ENCODE data around the gene RPS16. TPM values are rescaled to one million over a fixed set of nuclear protein-coding genes. Genes with fewer than 3 reads are reported as not detected.

Gene RPS16
- total and polyA plus RNA-seq, 9 of the 15 experiments (the other 6 are each of a cell fraction or from before 2014, with no cell fraction given): 82.6 to 3,671 (median 2,204) TPM

GRCh38 chr19:39402346-39403300 is 33.1 kb downstream of the RPS16 start (continued):
- no peak for TF ChIP-seq ZBTB49 (CRISPR knock-in tag; IDR thresholded peaks at IDR 0.05; ENCODE audit: borderline replicate concordance)
- TF ChIP-seq ID3 (CRISPR knock-in tag; IDR thresholded peaks at IDR 0.05): no peak
- TF ChIP-seq ID3 (tag; IDR thresholded peaks at IDR 0.05): peak; percentile 92
- TF ChIP-seq STAT5A (IDR thresholded peaks at IDR 0.05; ENCODE audit: borderline replicate concordance, low read length): 0 out of 2 replicates have a peak, but pooled peaks have one; percentile 13
- TF ChIP-seq JUN (IDR thresholded peaks at IDR 0.05; ENCODE audit: borderline replicate concordance, low read depth, low read length): peak; percentile 39; the same call in 1 of the 2 replicates
- no peak; the same call in 1 of the 2 replicates for TF ChIP-seq JUN (CRISPR knock-in tag; IDR thresholded peaks at IDR 0.05; ENCODE audit: borderline replicate concordance)
- peak; percentile 92 for TF ChIP-seq MEF2D (tag; conservative IDR thresholded peaks at IDR 0.05; ENCODE audit: low read depth)
- TF ChIP-seq ZNF165 (CRISPR knock-in tag; IDR thresholded peaks at IDR 0.05; ENCODE audit: borderline replicate concordance): peak; percentile 24; the same call in 1 of the 2 replicates
- TF ChIP-seq HDAC3 (IDR thresholded peaks at IDR 0.05; ENCODE audit: borderline replicate concordance, partially characterized antibody): peak; percentile 58
- peak; percentile 74; the same call in 1 of the 2 replicates for TF ChIP-seq RBM14 (IDR thresholded peaks at IDR 0.05; ENCODE audit: borderline replicate concordance, insufficient read depth, low read depth, low read length)
- TF ChIP-seq TFAP4 (CRISPR knock-in tag; IDR thresholded peaks at IDR 0.05; ENCODE audit: borderline replicate concordance): peak; percentile 86
- no peak for TF ChIP-seq ZNF324 (CRISPR knock-in tag; IDR thresholded peaks at IDR 0.05)
- TF ChIP-seq MYC (IDR thresholded peaks at IDR 0.05; ENCODE audit: low read depth, low read length): peak; percentile 90
- TF ChIP-seq MYC (CRISPR knock-in tag; IDR thresholded peaks at IDR 0.05; ENCODE audit: borderline replicate concordance, low read depth): no peak
- TF ChIP-seq ETV6 (IDR thresholded peaks at IDR 0.05; ENCODE audit: borderline replicate concordance in 1 of 2, low read depth in 2 of 2, low read length in 1 of 2): peak; percentile 86 to 92; a peak in 3 of 4 replicates
- TF ChIP-seq ETV6 (CRISPR knock-in tag; IDR thresholded peaks at IDR 0.05; ENCODE audit: borderline replicate concordance): no peak
- peak; percentile 52 for TF ChIP-seq BCOR (IDR thresholded peaks at IDR 0.05)
- 0 out of 2 replicates have a peak, but pooled peaks have one; percentile 55 for TF ChIP-seq ARID4B (CRISPR knock-in tag; IDR thresholded peaks at IDR 0.05)

Data from K562 (cell line).